ENCODE data around the gene AHNAK2.

The AHNAK2 gene

DNA sequence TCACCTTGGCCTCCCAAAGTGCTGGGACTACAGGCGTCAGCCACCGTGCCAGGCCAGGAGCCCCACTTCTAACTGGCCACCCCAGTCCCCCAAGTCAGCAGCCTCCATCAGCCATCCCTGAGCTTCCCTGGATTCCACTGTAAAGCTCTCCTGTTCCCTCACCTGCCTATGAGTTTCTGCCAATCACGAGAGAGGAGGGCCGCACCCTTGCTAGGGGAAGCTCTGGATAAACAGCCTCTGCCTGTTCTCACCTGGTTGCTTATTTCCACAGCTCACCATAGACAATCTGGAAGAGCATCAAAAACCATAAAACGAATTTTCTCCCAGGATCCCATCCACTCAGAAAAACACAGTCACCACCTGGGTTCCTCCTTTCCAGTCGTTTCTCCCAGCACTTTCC, 37.7 kb upstream of the AHNAK2 start:
- H3K27ac Mint-ChIP-seq: no peak overlapping the region

DNA sequence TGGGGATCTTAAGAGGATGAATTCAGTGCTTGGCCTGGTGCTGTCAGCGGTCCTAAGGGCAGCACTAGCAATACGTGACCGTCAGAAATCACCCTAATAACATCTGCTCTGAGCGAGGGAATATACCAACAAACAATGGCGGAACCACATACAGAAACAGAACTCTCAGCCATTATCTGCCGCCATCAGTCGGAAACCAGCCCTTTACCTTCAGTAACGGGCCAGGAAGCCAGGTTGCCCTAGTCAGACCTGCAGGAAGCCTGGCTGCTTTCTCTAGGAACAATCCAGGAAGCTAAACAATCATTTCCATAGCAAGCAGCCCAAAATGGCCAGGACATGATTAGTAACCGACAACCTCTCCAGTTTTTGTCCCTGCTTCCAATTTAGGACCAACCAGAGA, 37.1 kb upstream of the AHNAK2 start:
- Mint-ChIP-seq H3K4me3 (peak overlapping the region; percentile 22), H3K27me3 (no peaks in the 10 kb centered on the region), H3K27ac (peak overlapping the region; percentile 23), H3K9me3 (no peaks in the 10 kb centered on the region), H3K36me3 (ENCODE audit: low read depth) (peaks cover 61% of the 10 kb centered on the region), H3K4me1 (peaks cover 64% of the 10 kb centered on the region)
- DNase-seq (no peak), ATAC-seq (no peak)

More for the DNA sequence above, 37.7 kb upstream of the AHNAK2 start:
- H3K9me3 Mint-ChIP-seq: no peaks in the 10 kb centered on the region
- ATAC-seq: no peak
- H3K36me3 Mint-ChIP-seq (ENCODE audit: low read depth): peaks cover 58% of the 10 kb centered on the region
- H3K4me1 Mint-ChIP-seq: peaks cover 65% of the 10 kb centered on the region
- no peaks in the 10 kb centered on the region for H3K27me3 Mint-ChIP-seq
- no peak for DNase-seq
- H3K4me3 Mint-ChIP-seq: peak overlapping the region; percentile 49

DNA sequence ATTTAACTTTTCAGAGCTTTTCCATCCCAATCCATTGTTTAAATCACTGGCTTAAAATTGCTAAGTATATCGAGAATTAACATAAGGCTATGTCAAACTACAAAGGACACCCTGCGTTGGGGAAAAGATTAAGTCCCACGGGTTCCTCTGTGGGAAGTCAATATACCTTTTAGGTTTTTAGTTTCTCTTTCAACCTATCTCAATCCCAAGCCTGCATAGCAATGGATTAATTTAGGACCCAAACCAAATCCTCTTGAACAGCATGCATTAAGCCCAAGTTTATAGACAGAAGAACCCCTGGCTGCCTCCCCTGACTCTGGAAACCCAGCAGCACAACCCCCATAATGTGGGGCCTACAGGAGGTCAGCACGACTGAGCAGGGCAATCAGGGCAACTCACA, 36.5 kb upstream of the AHNAK2 start:
- no peak overlapping the region for H3K4me3 Mint-ChIP-seq
- peaks cover 59% of the 10 kb centered on the region for H3K36me3 Mint-ChIP-seq (ENCODE audit: low read depth)
- DNase-seq (no peak), ATAC-seq (no peak)
- H3K27ac Mint-ChIP-seq: no peak overlapping the region
- H3K27me3 Mint-ChIP-seq: no peaks in the 10 kb centered on the region
- H3K9me3 Mint-ChIP-seq: no peaks in the 10 kb centered on the region
- peaks cover 58% of the 10 kb centered on the region for H3K4me1 Mint-ChIP-seq

DNA sequence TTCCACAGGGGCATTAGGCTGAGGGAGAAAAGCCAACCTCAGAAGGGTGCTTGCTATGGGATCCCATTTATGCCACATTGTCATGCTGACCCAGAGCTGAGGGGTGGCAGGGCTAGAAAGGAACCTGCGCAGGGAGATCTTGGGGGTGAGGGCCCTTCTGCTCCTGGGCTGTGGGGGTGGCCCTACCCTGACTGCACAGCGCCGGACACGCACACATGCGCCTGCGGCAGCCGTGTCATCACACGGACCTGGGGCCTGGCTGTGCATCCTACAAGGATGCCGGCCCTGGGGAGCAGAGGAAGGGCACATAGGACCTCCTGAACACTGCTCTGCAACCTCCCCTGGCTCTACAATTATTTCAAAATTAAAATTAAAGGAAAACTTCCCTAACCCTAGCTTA, 35.9 kb upstream of the AHNAK2 start:
- Mint-ChIP-seq H3K27me3 (no peaks in the 10 kb centered on the region), H3K4me1 (peaks cover 52% of the 10 kb centered on the region), H3K27ac (no peak overlapping the region), H3K36me3 (ENCODE audit: low read depth) (peaks cover 58% of the 10 kb centered on the region), H3K9me3 (no peaks in the 10 kb centered on the region), H3K4me3 (no peak overlapping the region)
- no peak for DNase-seq
- ATAC-seq: no peak

DNA sequence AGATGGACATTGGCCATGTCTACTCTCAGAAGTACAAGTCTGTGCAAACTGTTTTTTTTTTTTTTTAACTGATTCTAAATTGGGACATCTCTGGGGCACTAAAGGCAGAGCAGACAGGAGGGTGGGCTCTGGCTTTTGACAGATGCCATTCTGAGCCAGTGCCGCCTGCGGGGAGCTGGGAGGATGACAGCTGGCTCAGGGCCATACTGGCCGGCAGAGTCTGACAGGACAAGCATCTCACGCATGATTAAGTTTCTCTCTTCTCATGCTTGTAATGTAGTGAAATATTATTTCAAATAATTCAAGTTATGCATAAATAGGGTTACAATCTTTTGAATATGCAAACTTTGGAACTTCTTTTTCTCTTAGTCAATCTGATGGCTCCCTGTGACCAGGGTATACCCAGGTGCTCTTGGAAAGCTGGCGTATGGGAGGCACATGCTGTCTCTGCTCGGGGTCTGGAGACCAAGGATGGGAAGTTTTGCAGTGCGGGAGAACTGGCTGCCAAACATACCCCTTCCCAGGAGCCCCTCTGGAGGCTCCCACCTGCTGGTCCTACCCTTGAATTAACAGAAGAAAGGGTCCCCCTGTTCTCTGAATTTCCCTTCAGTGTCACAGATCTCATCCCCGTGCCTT, 35.1 kb upstream of the AHNAK2 start:
- no peaks in the 10 kb centered on the region for H3K9me3 Mint-ChIP-seq
- ATAC-seq (no peak), DNase-seq (no peak)
- H3K27ac Mint-ChIP-seq: no peak overlapping the region
- H3K27me3 Mint-ChIP-seq: no peaks in the 10 kb centered on the region
- H3K36me3 Mint-ChIP-seq (ENCODE audit: low read depth): peaks cover 52% of the 10 kb centered on the region
- peaks cover 45% of the 10 kb centered on the region for H3K4me1 Mint-ChIP-seq
- H3K4me3 Mint-ChIP-seq: no peak overlapping the region

DNA sequence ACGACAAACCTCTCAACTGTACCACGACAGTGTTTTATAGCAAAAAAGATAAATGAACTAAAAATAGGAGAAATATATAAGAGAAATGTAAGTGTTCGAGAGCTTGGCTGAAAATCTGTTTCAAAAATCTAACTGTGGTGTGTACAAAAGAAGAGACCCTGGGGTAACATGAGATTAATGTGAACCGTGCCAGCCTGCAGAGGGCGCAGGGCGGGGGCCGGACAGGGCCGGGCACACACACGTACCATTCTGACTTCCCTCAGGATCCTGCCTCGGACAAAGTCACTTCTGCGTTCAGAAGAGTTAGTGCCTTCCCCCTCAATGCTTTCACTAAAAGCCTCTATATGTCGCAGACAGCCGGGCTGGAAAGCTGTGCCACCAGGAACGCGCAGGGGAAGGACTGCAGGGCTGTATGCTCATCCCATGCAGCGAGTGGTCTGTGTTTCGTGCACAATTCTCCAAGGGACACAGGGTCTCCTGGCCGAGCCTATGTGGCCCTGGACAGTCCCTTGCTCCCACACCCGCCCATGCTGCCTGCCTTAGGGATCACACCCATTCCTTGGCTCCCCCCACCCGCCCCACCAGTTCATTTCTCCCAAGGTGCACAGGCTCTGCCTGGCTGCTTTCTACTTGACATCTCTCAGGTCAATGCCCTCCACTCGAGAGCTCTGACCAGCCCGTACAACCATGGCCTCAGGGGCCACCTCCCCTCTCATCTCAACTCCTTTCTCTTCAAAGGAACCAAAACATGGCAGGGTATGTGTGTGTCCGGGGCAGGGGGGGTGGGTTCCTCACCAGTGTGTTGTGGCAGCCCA, 34.2 kb upstream of the AHNAK2 start:
- peaks cover 46% of the 10 kb centered on the region for H3K36me3 Mint-ChIP-seq (ENCODE audit: low read depth)
- no peak for DNase-seq
- no peaks in the 10 kb centered on the region for H3K9me3 Mint-ChIP-seq
- H3K4me3 Mint-ChIP-seq: no peak overlapping the region
- no peak overlapping the region for H3K27ac Mint-ChIP-seq
- H3K27me3 Mint-ChIP-seq: no peaks in the 10 kb centered on the region
- no peak for ATAC-seq
- H3K4me1 Mint-ChIP-seq: peaks cover 37% of the 10 kb centered on the region

DNA sequence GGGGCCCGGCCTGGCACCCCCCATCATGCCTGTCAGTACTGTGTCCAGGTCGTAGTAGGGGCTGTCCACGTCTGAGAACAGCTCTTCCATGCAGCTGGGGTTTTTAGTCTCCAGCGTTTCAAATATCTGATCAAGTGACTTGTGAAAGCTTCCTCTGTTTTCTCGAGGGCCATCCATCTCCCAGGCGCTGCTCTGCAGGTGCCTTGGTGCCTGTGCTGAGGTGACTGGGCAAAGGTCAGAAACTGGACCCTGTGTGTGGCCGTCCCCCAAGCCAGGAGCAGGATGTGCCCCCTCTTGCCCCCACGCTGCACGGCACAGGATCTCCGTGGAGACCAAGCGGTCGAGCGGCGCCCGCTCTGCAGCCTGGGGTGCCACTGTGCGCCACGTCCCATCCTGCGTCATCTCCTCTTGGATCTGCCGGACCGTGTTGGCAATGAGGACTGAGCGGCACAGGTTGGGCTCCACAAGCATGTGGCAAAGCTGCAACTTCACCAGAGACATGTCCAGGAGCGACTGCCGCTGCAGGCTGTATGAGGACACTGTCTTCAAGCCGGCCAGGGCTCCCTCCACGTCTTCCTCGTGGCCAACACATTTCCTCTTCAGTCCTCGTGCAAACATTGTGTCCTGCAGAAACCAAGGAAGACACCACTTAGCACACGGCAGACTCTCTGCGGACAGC, 33.3 kb upstream of the AHNAK2 start:
- no peaks in the 10 kb centered on the region for H3K9me3 Mint-ChIP-seq
- ATAC-seq: no peak
- DNase-seq: no peak
- peaks cover 29% of the 10 kb centered on the region for H3K4me1 Mint-ChIP-seq
- peaks cover 44% of the 10 kb centered on the region for H3K36me3 Mint-ChIP-seq (ENCODE audit: low read depth)
- no peaks in the 10 kb centered on the region for H3K27me3 Mint-ChIP-seq
- H3K4me3 Mint-ChIP-seq: no peak overlapping the region
- no peak overlapping the region for H3K27ac Mint-ChIP-seq

DNA sequence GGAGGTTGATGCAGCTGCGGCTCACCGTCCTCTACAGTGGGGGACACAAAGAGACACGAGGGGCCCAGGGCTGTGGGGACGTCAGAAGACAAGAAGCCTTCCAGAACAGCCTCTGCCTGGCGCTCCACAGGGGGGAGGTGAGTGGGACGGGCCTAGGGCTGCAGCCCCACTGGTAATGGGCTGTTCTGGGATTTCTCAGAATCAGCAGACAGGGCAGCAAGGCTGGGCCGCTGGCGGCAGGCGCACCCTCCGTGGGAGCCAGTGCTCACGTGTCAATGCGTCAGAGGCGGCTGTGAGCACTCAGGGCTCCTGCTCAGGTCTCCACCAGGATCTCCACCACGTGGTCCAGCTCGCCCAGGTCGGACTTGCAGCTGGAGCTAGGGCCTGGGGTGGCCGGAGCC, 32.7 kb upstream of the AHNAK2 start:
- peaks cover 38% of the 10 kb centered on the region for H3K36me3 Mint-ChIP-seq (ENCODE audit: low read depth)
- H3K4me3 Mint-ChIP-seq: no peak overlapping the region
- H3K27me3 Mint-ChIP-seq: no peaks in the 10 kb centered on the region
- H3K4me1 Mint-ChIP-seq: peaks cover 23% of the 10 kb centered on the region
- no peaks in the 10 kb centered on the region for H3K9me3 Mint-ChIP-seq
- ATAC-seq: no peak
- no peak for DNase-seq
- no peak overlapping the region for H3K27ac Mint-ChIP-seq

DNA sequence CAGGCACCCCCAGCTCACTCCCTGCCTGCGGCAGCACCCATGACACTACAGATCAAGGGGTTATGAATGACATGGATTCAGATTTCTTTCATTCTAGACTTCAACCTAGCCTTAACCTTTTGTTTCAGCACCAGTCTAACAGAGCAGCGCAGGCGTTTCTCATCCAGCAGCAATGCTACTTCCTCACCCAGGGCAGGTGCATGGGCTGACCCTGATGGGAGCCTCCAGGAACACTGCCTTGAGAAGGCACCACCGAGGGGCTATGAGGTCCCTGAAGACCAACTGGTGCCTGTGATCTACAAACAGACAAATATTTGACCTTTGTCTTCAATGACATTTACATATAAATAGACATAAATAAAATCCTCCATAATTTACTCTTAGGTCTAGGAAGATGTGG, 31.9 kb upstream of the AHNAK2 start:
- H3K27ac Mint-ChIP-seq: no peak overlapping the region
- H3K36me3 Mint-ChIP-seq (ENCODE audit: low read depth): peaks cover 37% of the 10 kb centered on the region
- H3K4me3 Mint-ChIP-seq: no peak overlapping the region
- H3K27me3 Mint-ChIP-seq: no peaks in the 10 kb centered on the region
- ATAC-seq: no peak
- peaks cover 15% of the 10 kb centered on the region for H3K4me1 Mint-ChIP-seq
- H3K9me3 Mint-ChIP-seq: no peaks in the 10 kb centered on the region
- no peak for DNase-seq

DNA sequence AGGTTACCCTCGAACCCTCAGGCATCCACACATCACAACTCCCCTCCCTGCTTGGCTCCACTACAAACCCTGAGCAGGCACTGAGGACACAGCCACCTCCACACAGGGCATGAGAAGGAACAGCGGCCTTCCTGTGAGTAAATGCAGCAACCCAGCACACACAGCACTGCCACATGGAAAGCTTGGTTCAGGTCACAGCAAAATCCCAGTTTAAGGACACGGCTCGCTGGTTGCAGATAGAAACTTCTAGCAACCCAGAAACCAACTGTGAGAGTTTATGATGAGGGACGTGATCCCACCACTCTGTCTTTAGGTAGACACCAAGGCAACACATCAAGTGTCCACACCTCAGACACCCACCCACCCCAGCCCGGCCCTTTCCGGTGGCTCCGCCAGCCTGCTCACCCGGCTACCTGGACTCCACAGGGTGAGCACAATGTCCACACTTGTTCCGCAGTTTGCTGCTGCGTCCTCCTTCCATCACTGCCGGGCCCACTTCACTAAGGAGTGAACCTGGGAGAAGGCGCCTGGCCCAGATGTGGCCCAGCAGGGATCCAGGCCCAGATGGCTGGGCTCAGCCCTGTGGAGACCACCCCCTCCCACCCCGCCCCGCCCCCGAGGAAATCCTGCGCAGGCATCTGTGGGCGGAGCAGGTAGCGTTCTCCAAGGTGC, 29.6 kb upstream of the AHNAK2 start:
- no peak overlapping the region for H3K4me3 Mint-ChIP-seq
- ATAC-seq (no peak), DNase-seq (no peak)
- peaks cover 6% of the 10 kb centered on the region for H3K4me1 Mint-ChIP-seq
- no peaks in the 10 kb centered on the region for H3K9me3 Mint-ChIP-seq
- H3K27me3 Mint-ChIP-seq: no peaks in the 10 kb centered on the region
- H3K36me3 Mint-ChIP-seq (ENCODE audit: low read depth): peaks cover 30% of the 10 kb centered on the region
- no peak overlapping the region for H3K27ac Mint-ChIP-seq

DNA sequence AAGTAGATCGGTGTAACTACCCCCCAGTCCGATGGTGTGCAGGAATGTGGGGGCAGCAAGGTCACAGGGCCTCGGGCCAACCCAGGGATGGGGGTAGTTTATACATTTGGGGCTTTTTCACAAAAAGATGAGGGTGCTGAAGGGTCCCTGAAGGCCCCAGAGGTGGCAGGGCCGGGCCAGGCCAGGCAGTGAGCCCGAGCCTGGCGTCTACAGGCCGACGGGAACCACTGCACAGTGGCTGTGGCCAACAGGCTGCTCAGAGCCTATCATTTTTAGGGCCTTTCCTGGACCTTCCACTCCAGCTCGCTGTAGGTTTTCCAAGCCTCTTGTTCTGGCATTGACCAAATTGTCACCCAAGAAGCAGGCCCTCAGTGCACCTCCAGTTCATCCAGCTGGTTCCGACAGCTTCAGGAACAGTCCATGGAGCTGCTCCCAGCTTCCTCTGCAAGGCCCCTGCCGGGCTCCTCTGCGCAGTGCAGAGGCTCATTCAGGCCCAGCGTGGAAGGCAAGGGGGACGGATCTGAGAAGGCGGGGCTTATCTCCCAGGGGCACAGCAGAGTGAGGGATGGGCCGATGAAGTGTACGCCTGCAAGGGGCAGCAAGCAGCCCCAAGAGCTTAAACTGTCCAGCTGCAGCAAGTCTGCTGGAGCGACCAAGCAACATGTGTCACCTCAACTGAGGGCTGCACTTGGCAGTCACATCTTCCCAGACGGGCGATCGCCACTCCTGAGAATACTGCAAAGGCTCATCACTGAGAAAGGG, 28.8 kb upstream of the AHNAK2 start:
- no peaks in the 10 kb centered on the region for H3K9me3 Mint-ChIP-seq
- no peak overlapping the region for H3K4me3 Mint-ChIP-seq
- no peak for DNase-seq
- peaks cover 27% of the 10 kb centered on the region for H3K36me3 Mint-ChIP-seq (ENCODE audit: low read depth)
- no peaks in the 10 kb centered on the region for H3K27me3 Mint-ChIP-seq
- ATAC-seq: no peak
- no peak overlapping the region for H3K27ac Mint-ChIP-seq
- peaks cover 6% of the 10 kb centered on the region for H3K4me1 Mint-ChIP-seq

DNA sequence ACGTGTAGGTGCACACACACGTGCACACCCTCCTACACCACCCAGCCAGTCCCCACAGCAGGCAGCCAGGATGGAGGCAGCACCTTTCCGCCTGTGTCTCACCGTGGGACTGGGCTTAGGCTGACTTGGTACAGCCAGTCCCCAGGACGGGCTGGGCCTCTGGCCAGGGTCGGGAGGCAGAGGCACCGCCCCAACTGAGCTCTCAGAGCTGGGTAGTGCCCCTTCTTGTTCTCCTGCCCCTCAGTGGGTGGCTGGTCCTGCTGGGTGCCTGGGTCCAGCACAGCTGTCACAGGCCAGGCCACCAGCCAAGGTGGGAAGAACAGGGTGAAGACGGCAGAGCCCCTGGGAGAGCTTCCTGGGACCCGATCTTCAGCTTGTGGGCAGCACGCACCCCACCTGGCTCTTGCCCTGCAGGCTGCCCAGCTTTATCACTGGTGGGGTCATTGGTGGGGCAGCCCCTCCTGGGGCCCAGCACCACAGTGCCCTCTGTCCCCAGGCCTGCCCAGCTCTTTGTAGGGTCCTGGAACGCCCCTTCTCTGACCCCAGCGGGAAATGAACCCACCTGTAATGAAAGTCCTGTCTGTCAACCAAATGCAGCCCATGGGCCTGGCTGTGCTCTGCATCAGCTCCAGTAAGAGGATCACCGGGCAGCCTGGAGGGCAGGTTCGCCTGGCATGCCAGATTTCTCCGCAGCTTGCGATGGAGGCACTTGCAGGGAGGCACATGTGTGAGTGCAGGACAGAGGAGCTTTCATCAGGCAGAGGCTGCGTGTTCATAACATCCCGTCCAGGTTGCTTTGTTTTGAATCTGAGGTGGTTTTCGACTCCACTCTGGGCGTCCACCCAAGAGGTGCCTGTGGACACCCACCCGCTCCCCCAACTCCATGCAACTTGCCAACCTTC, 28.0 kb upstream of the AHNAK2 start:
- no peaks in the 10 kb centered on the region for H3K27me3 Mint-ChIP-seq
- H3K4me1 Mint-ChIP-seq: peaks cover 6% of the 10 kb centered on the region
- no peak overlapping the region for H3K4me3 Mint-ChIP-seq
- ATAC-seq: peak; percentile 20
- no peak for DNase-seq
- peaks cover 20% of the 10 kb centered on the region for H3K36me3 Mint-ChIP-seq (ENCODE audit: low read depth)
- no peak overlapping the region for H3K27ac Mint-ChIP-seq
- no peaks in the 10 kb centered on the region for H3K9me3 Mint-ChIP-seq

DNA sequence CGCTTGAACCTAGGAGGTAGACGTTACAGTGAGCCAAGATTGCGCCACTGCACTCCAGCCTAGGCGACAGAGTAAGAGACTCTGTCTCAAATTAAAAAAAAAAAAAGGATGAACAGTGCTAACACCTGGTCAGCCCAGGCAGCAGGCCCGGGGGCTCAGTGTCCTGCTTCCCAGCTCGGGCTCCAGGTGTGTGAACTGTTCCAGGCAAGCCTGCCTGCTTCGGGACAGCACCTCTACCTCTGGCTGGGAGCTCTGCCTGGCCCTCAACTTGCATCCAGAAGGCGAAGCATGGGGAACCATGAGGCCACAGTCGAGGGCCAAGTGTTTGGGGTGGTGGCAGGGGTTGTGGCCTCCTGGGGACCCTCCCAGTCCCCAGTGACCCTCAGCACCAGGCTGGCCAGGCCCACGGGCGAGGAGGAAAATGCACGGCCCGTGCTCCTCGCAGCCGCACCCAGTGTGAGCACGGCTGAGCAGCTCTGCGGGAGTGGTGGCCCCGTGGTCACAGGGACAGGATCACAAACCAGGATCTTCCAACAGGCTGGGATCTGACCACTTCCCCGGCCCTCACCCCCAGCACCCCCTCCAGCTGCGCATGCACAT, 27.3 kb upstream of the AHNAK2 start:
- Mint-ChIP-seq H3K4me1 (peaks cover 6% of the 10 kb centered on the region), H3K27me3 (no peaks in the 10 kb centered on the region), H3K9me3 (no peaks in the 10 kb centered on the region), H3K27ac (no peak overlapping the region), H3K4me3 (no peak overlapping the region), H3K36me3 (ENCODE audit: low read depth) (peaks cover 17% of the 10 kb centered on the region)
- DNase-seq: no peak
- peak; percentile 18 for ATAC-seq
